Measurements from ENCODE around the gene UQCC5. TPM values are rescaled to one million over a fixed set of nuclear protein-coding genes. Genes with fewer than 3 reads are reported as not detected.

UQCC5 gene
- total RNA-seq, 2 experiments from 2014 or later, result 2.8 to 8.3 TPM

GRCh38 chr3:52493232-52494017 lies 43.0 kb upstream of the UQCC5 start:
- Mint-ChIP-seq H3K4me3 (no peak overlapping the region), H3K9me3 (no peaks in the 10 kb centered on the region), H3K4me1 (ENCODE audit: low read depth) (no peaks in the 10 kb centered on the region), H3K36me3 (ENCODE audit: low read depth) (peaks cover 43% of the 10 kb centered on the region), H3K27ac (no peak overlapping the region), H3K27me3 (no peaks in the 10 kb centered on the region)
- Histone ChIP-seq H3K4me3 (ENCODE audit: low read length) (no peak overlapping the region), H3K4me1 (ENCODE audit: insufficient read depth, low read length) (peaks cover 14% of the 10 kb centered on the region), H3K9me3 (ENCODE audit: control insufficient read depth in 1 of 2, insufficient read depth in 1 of 2, low read length in 2 of 2) (no peaks in the 10 kb centered on the region), H3K27ac (ENCODE audit: low read depth in 1 of 2, low read length in 2 of 2) (no peak overlapping the region), H3K36me3 (ENCODE audit: insufficient read depth, low read length) (peaks cover 42% of the 10 kb centered on the region), H3K27me3 (ENCODE audit: control insufficient read depth in 1 of 2, insufficient read depth in 2 of 2, low read length in 2 of 2) (no peaks in the 10 kb centered on the region)
- TF ChIP-seq, protein P1, sequence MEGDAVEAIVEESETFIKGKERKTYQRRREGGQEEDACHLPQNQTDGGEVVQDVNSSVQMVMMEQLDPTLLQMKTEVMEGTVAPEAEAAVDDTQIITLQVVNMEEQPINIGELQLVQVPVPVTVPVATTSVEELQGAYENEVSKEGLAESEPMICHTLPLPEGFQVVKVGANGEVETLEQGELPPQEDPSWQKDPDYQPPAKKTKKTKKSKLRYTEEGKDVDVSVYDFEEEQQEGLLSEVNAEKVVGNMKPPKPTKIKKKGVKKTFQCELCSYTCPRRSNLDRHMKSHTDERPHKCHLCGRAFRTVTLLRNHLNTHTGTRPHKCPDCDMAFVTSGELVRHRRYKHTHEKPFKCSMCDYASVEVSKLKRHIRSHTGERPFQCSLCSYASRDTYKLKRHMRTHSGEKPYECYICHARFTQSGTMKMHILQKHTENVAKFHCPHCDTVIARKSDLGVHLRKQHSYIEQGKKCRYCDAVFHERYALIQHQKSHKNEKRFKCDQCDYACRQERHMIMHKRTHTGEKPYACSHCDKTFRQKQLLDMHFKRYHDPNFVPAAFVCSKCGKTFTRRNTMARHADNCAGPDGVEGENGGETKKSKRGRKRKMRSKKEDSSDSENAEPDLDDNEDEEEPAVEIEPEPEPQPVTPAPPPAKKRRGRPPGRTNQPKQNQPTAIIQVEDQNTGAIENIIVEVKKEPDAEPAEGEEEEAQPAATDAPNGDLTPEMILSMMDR (IDR thresholded peaks at IDR 0.05), result no peak
- ATAC-seq (ENCODE audit: poor library complexity), result no peak
- POLR2A ChIA-PET, result no interaction called here
- DNase-seq, result no peak
- intact Hi-C loops (cut with DNase I, micrococcal nuclease), result no loop called here
- CTCF ChIA-PET, result no interaction called here

DNA sequence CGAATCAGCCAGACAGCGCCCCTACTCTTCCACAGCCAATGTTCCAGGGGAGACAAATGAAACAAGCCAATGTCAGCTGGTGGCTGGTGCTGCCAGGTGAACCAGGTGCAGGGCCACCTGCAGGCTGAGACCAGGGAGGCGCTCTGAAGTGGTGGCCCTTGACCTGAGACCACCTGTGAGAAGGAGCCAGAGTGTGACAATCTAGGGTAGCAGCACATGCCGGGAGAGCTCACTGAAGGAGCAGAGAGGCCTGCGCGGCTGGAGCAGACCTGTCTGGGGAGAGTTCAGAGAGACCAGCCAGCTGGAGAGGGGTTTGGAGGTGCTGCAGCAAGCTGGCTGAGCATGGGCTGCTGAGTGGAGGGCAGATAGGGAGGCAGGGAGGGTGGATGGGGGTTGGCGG lies 42.0 kb upstream of the UQCC5 start:
- Mint-ChIP-seq H3K27ac (no peak overlapping the region), H3K4me1 (ENCODE audit: low read depth) (no peaks in the 10 kb centered on the region), H3K4me3 (no peak overlapping the region), H3K27me3 (no peaks in the 10 kb centered on the region), H3K9me3 (no peaks in the 10 kb centered on the region), H3K36me3 (ENCODE audit: low read depth) (peaks cover 36% of the 10 kb centered on the region)
- no peak overlapping the region for H3K27ac ChIP-seq (ENCODE audit: low read depth in 1 of 2, low read length in 2 of 2)
- CTCF ChIA-PET, result no interaction called here
- no peak for ATAC-seq (ENCODE audit: poor library complexity)
- H3K9me3 ChIP-seq (ENCODE audit: control insufficient read depth in 1 of 2, insufficient read depth in 1 of 2, low read length in 2 of 2), result no peaks in the 10 kb centered on the region
- peaks cover 36% of the 10 kb centered on the region for H3K36me3 ChIP-seq (ENCODE audit: insufficient read depth, low read length)
- DNase-seq, result no peak
- H3K4me3 ChIP-seq (ENCODE audit: low read length), result no peak overlapping the region
- H3K27me3 ChIP-seq (ENCODE audit: control insufficient read depth in 1 of 2, insufficient read depth in 2 of 2, low read length in 2 of 2), result no peaks in the 10 kb centered on the region
- POLR2A ChIA-PET, result no interaction called here
- peaks cover 17% of the 10 kb centered on the region for H3K4me1 ChIP-seq (ENCODE audit: insufficient read depth, low read length)
- TF ChIP-seq, protein P1 (IDR thresholded peaks at IDR 0.05), result no peak
- intact Hi-C loops (cut with DNase I, micrococcal nuclease), result no loop called here

DNA sequence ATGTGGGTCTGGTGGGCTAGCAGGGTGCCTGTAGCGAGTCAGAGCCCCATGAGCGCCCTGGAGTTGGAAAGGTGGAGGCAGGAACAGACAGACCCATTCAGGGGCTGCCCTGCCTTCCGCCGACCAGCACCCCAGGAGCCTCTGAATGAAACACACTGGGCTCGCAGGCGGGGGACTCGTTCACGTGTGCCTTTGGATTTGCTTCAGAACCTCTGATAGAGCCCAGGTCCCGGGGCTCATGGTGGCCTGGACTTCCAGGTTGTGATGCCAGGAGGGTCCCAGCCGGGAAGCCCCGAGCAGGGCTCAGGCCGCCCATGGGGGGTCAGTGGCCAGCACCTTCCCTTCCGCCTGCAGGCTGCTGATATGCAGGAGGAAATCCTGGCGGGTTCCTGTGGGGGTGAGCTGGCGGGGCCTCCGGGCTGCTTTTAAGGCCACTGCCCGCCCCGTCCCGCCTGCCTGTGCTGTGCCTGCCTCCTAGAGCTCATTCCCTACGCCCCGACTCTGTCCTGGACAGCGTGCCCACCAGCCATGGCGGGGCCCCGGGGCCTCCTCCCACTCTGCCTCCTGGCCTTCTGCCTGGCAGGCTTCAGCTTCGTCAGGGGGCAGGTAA lies 41.4 kb upstream of the UQCC5 start, which contains the start of gene STAB1:
Gene STAB1, plus strand, starts transcription at position 453 of the 610 bp plus-strand sequence. Its CDS starts 76 bp downstream, at position 529.
- no peaks in the 10 kb centered on the region for H3K9me3 ChIP-seq (ENCODE audit: control insufficient read depth in 1 of 2, insufficient read depth in 1 of 2, low read length in 2 of 2)

More for the DNA sequence above, 41.4 kb upstream of the UQCC5 start, which contains the start of gene STAB1:
- POLR2A ChIA-PET, result no interaction called here
- Histone ChIP-seq H3K4me3 (ENCODE audit: low read length) (peak within 1 kb of the TSS; percentile 12), H3K4me1 (ENCODE audit: insufficient read depth, low read length) (peaks cover 17% of the 10 kb centered on the region), H3K27ac (ENCODE audit: low read depth in 1 of 2, low read length in 2 of 2) (no peak within 1 kb of the TSS), H3K27me3 (ENCODE audit: control insufficient read depth in 1 of 2, insufficient read depth in 2 of 2, low read length in 2 of 2) (no peaks in the 10 kb centered on the region), H3K36me3 (ENCODE audit: insufficient read depth, low read length) (peaks cover 31% of the 10 kb centered on the region)
- H3K4me1 Mint-ChIP-seq (ENCODE audit: low read depth), result no peaks in the 10 kb centered on the region
- peaks cover 31% of the 10 kb centered on the region for H3K36me3 Mint-ChIP-seq (ENCODE audit: low read depth)
- ATAC-seq (ENCODE audit: poor library complexity) (no peak), DNase-seq (no peak)
- intact Hi-C loops (cut with DNase I, micrococcal nuclease), result no loop called here
- CTCF ChIA-PET, result no interaction called here
- no peak within 1 kb of the TSS for H3K27ac Mint-ChIP-seq
- H3K27me3 Mint-ChIP-seq, result no peaks in the 10 kb centered on the region
- TF ChIP-seq, protein P1 (IDR thresholded peaks at IDR 0.05), result no peak
- H3K4me3 Mint-ChIP-seq, result no peak within 1 kb of the TSS
- no peaks in the 10 kb centered on the region for H3K9me3 Mint-ChIP-seq

Measured in CD4-positive, alpha-beta T cell (primary cell).